Nephron (organoid): ENCODE data around the gene SH2D6.
"Not testable (repeated sequence)": the region's sequence is repeated elsewhere in the genome, so short reads cannot be mapped to it uniquely, and the experiment has no call there.

Source experiments
- H3K27ac Mint-ChIP-seq, 3 experiments: 2 replicates each; pipeline ENCODE4 v1.8.0; 2020; ENCODE audit warnings: mixed read lengths in 3 of 3, mild to moderate bottlenecking in 2 of 3, moderate library complexity in 1 of 3
- H3K27me3 Mint-ChIP-seq: 2 replicates; pipeline ENCODE4 v1.8.0; 2021; ENCODE audit warnings: low read depth, mild to moderate bottlenecking, moderate library complexity, mixed read lengths
- H3K36me3 Mint-ChIP-seq: 2 replicates; pipeline ENCODE4 v1.8.0; 2020; ENCODE audit warnings: low read depth, mixed read lengths
- H3K4me1 Mint-ChIP-seq: 2 replicates; pipeline ENCODE4 v1.8.0; 2020; ENCODE audit warnings: mixed read lengths
- H3K4me3 Mint-ChIP-seq, 3 experiments: 2 replicates each; pipeline ENCODE4 v1.8.0; 2020; ENCODE audit warnings: mild to moderate bottlenecking in 3 of 3, mixed read lengths in 3 of 3, moderate library complexity in 2 of 3
- H3K9me3 Mint-ChIP-seq: 2 replicates; pipeline ENCODE4 v1.8.0; 2020; ENCODE audit warnings: mixed read lengths
- CTCF ChIP-seq, 3 experiments: fragments of 200-600 bp; sonication (generic); IDR thresholded peaks; one replicate each; pipeline ENCODE4 v1.5.0; 2021; ENCODE audit warnings: antibody characterized with exemption in 3 of 3; ENCODE audit not compliant: unreplicated experiment in 3 of 3

SH2D6 gene

DNA sequence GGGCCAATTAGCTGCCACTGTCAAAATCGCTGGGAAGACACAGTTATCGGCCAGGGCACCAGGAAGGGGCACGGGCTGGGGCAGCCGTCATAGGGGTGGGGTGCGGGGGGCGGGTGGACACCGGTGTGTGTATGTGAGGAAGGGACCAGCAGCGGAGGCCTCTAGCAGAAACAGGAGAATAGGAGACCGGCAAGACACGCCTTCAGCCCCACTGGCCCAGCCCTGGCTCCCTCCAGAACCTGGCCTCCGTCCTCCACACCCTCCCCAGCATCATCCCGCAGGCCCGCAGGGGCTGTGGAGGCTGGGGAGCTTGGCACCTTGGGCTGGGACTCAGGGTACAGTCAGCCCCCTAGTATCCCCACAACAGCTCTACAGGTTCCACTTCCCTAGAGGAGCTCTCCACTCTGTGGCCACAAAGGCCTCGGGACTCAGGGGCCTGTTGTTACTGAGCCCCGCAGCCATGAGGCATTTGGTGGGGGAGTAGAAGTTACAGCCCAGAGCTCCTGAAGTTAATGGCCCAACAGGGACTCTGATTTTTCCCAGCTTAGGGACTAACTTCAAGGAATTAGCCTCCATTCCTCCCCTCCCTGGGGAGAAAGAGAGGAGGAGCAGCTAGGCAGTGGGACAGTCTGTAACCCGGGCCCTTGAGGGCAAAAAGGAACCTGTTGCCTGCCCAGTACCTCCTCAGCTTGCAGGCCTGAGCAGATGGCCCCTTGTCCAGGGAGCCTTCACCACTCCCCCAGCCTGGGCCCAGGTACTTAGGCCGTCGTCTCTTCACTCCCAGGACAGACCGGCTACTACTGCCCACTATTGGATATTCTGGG lies 19.9 kb downstream of the SH2D6 start:
- peaks cover 13% of the 10 kb centered on the region for H3K27me3 Mint-ChIP-seq
- no peak for TF ChIP-seq CTCF (IDR thresholded peaks at IDR 0.05; ENCODE audit: unreplicated experiment in 3 of 3)
- H3K9me3 Mint-ChIP-seq = no peaks in the 10 kb centered on the region
- H3K27ac Mint-ChIP-seq = peak overlapping the region; percentile 91 to 99 (median 94)
- H3K4me3 Mint-ChIP-seq = peak overlapping the region; percentile 74 to 89 (median 89)
- H3K36me3 Mint-ChIP-seq = no peaks in the 10 kb centered on the region
- peaks cover 41% of the 10 kb centered on the region for H3K4me1 Mint-ChIP-seq

DNA sequence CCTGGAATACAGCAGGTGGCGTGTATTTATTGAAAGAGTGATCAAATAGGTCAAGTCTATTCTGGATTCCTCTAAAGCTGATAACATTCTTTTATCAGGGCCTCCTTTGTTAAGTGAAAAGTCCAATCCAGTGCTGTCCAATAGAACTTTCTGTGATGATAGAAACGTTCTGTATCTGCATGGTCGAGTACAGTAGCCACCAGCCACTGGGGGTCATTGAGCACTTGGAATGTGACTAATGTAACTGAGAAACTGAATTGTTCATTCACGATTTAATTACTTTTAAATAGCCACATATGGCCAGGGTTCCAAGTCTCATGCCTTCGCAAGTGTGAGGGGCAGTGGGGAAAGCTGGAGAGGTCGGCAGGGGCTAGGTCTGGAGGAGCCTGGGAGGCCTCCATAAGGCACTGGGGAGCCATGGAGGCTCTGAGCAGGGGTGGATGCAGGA lies 20.5 kb downstream of the SH2D6 start:
- TF ChIP-seq CTCF (IDR thresholded peaks at IDR 0.05; ENCODE audit: unreplicated experiment in 3 of 3) = peak in 1 of 3 experiments; percentile 14
- peak overlapping the region; percentile 91 to 99 (median 94) for H3K27ac Mint-ChIP-seq
- peaks cover 10% of the 10 kb centered on the region for H3K27me3 Mint-ChIP-seq
- H3K4me1 Mint-ChIP-seq = peaks cover 34% of the 10 kb centered on the region
- H3K4me3 Mint-ChIP-seq = peak overlapping the region in 2 of 3 experiments; percentile 9 to 36
- no peaks in the 10 kb centered on the region for H3K9me3 Mint-ChIP-seq
- no peaks in the 10 kb centered on the region for H3K36me3 Mint-ChIP-seq

DNA sequence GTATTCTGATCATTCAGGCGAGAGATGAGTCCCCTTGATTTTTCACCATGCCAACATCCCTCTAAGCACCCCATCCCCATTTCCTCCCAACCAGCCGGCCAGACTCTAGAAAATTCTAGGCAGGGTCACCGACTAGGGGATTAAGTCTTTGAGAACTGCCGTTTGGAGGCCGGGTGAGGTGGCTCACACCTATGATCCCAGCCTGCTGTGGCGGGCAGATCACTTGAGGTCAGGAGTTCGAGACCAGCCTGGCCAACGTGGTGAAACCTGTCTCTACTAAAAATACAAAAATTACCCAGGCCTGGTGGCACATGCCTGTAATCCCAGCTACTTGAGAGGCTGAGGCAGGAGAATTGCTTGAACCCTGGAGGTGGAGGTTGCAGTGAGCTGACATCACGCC lies 21.1 kb downstream of the SH2D6 start:
- H3K4me3 Mint-ChIP-seq, H3K27me3 Mint-ChIP-seq, H3K36me3 Mint-ChIP-seq, H3K9me3 Mint-ChIP-seq: not testable (repeated sequence)
- Mint-ChIP-seq H3K27ac (peak overlapping the region in 2 of 3 experiments; percentile 94 to 99), H3K4me1 (peaks cover 33% of the 10 kb centered on the region)

DNA sequence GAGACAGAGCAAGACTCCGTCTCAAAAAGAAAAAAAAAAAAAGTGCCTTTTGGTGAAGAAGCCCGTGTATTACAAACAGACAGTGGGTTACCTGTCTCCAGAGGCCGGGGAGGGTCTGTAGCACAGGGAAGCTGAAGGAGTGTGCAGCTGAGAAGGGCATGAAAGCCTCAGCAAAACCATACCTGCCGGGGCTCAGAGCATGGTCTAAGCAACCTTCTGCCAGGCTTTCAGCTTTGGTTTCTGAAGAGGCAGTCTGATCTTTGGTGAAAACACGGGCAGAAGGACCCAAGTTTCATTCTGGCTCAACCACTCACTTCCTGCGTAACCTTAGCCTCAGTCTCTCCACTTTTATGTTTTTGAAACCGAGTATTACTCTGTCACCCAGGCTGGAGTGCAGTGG lies 21.5 kb downstream of the SH2D6 start:
- no peak overlapping the region for H3K4me3 Mint-ChIP-seq
- H3K4me1 Mint-ChIP-seq = peaks cover 32% of the 10 kb centered on the region
- no peak for TF ChIP-seq CTCF (IDR thresholded peaks at IDR 0.05; ENCODE audit: unreplicated experiment in 3 of 3)
- no peaks in the 10 kb centered on the region for H3K36me3 Mint-ChIP-seq
- H3K9me3 Mint-ChIP-seq = no peaks in the 10 kb centered on the region
- no peak overlapping the region for H3K27ac Mint-ChIP-seq
- H3K27me3 Mint-ChIP-seq = peaks cover 10% of the 10 kb centered on the region

DNA sequence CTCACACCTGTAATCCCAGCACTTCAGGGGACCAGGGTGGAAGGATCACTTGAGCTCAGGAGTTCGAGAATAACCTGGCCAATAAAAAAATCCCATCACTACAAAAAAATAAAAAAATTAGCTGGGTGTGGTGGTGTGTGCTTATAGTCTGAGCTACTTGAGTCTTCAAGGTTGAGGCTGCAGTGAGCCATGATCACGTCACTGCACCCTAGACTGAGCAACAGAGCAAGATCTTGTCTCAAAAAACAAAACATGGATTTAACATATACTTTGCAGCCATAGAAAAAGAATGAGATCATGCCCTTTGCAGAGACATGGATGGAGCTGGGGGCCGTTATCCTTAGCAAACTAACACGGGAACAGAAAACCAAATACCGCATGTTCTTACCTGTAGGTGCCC lies 22.2 kb downstream of the SH2D6 start:
- H3K27me3 Mint-ChIP-seq = peaks cover 10% of the 10 kb centered on the region
- no peak for TF ChIP-seq CTCF (IDR thresholded peaks at IDR 0.05; ENCODE audit: unreplicated experiment in 3 of 3)
- H3K4me1 Mint-ChIP-seq = peaks cover 27% of the 10 kb centered on the region
- H3K36me3 Mint-ChIP-seq = no peaks in the 10 kb centered on the region
- H3K9me3 Mint-ChIP-seq = no peaks in the 10 kb centered on the region
- peak overlapping the region in 1 of 3 experiments; percentile 16 for H3K27ac Mint-ChIP-seq
- no peak overlapping the region for H3K4me3 Mint-ChIP-seq

- H3K27ac Mint-ChIP-seq = no peak overlapping the region
- no peaks in the 10 kb centered on the region for H3K36me3 Mint-ChIP-seq
Observed at GRCh38 chr2:85441864-85442263, 23.4 kb downstream of the SH2D6 start.

More at GRCh38 chr2:85441864-85442263, 23.4 kb downstream of the SH2D6 start:
- H3K4me3 Mint-ChIP-seq = no peak overlapping the region
- peaks cover 22% of the 10 kb centered on the region for H3K4me1 Mint-ChIP-seq
- TF ChIP-seq CTCF (IDR thresholded peaks at IDR 0.05; ENCODE audit: unreplicated experiment in 3 of 3) = no peak
- H3K27me3 Mint-ChIP-seq = peaks cover 10% of the 10 kb centered on the region
- no peaks in the 10 kb centered on the region for H3K9me3 Mint-ChIP-seq
